Mucosa of stomach (tissue), 1 donor: ENCODE measurements around the gene USPL1.

Experiments used
- H3K27me3 ChIP-seq: one replicate; pipeline ENCODE4 v1.7.0; 2013; ENCODE audit warnings: mild to moderate bottlenecking, low read length; ENCODE audit not compliant: control insufficient read depth, insufficient read depth
- H3K36me3 ChIP-seq: one replicate; pipeline ENCODE4 v1.7.0; 2013; ENCODE audit warnings: low read length; ENCODE audit not compliant: control insufficient read depth, insufficient read depth
- H3K4me1 ChIP-seq: one replicate; pipeline ENCODE4 v1.7.0; 2013; ENCODE audit warnings: mild to moderate bottlenecking, low read length; ENCODE audit not compliant: control insufficient read depth, insufficient read depth
- H3K4me3 ChIP-seq: one replicate; pipeline ENCODE4 v1.7.0; 2013; ENCODE audit warnings: low read length
- H3K9ac ChIP-seq: one replicate; pipeline ENCODE4 v1.7.0; 2013; ENCODE audit warnings: mild to moderate bottlenecking, low read length, moderate library complexity
- H3K9me3 ChIP-seq: one replicate; pipeline ENCODE4 v1.7.0; 2013; ENCODE audit warnings: mild to moderate bottlenecking, low read length, moderate library complexity; ENCODE audit not compliant: control insufficient read depth
- donor health status: Pancreatic carcinoma.

The USPL1 gene

GRCh38 chr13:30617315-30618185, at the start of gene USPL1:
TSS of gene USPL1 (plus strand) at chr13:30617920. CDS start at chr13:30621141, 3,221 bp downstream.
- H3K9ac ChIP-seq, result peak within 1 kb of the TSS; percentile 99

DNA sequence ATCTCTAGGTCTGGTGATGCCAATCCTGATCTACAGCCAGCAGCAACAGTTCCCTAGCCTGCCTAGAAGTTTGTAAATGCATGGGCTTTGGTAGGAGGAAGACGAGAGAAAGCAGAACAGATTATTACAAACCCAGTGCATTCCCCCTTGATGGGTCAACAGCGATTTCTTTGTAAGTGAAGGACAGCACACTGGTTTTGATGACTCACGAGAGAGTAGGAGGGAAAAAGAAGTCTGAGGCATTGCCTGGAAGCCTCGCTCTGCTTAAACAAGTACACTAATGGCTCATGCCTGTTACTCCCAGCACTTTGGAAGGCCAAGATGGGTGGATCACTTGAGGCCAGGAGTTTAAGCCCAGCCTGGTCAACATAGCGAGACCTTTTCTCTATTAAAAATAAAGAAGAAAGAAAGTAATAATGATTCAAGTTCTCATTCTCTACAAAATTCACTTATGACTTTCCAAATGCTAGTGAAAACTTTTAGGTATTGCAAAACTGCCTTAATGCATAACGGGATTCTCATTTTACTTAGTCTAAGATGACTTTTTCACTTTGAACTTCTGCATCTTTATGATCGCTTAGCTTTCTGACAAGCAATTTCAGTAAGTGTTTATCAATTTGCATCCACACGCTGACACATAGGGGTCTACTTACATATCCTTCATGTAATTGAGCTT, 47.7 kb upstream of the USPL1 start:
- Histone ChIP-seq H3K36me3 (no peaks in the 10 kb centered on the region), H3K9me3 (no peaks in the 10 kb centered on the region), H3K4me3 (no peak overlapping the region), H3K27me3 (no peaks in the 10 kb centered on the region), H3K9ac (no peak overlapping the region), H3K4me1 (peaks cover 7% of the 10 kb centered on the region)

More at GRCh38 chr13:30617315-30618185, at the start of gene USPL1:
- H3K36me3 ChIP-seq, result no peaks in the 10 kb centered on the region
- peaks cover 11% of the 10 kb centered on the region for H3K4me1 ChIP-seq
- no peaks in the 10 kb centered on the region for H3K27me3 ChIP-seq
- no peaks in the 10 kb centered on the region for H3K9me3 ChIP-seq
- peak within 1 kb of the TSS; percentile 98 for H3K4me3 ChIP-seq

DNA sequence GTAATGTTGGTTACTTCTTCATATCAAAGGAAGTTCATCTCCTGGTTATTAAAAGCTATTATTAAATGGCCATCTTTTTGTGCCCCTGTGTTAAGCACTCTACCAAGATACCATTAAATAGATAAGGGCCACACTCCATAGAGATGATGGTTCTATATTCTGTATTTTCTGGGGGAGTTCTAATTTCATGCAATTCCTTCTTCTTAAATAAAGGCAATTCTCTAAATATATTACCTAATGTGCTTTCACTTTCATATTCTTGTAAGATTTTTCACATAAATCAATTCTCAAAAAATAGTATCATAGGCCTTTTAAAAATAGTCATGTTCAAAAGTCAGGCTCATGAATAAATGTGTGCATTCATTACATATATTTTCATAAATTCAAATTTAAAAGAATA, 47.0 kb upstream of the USPL1 start:
- H3K4me3 ChIP-seq, result no peak overlapping the region
- no peak overlapping the region for H3K9ac ChIP-seq
- H3K4me1 ChIP-seq, result peaks cover 7% of the 10 kb centered on the region
- H3K36me3 ChIP-seq, result no peaks in the 10 kb centered on the region
- no peaks in the 10 kb centered on the region for H3K9me3 ChIP-seq
- no peaks in the 10 kb centered on the region for H3K27me3 ChIP-seq

DNA sequence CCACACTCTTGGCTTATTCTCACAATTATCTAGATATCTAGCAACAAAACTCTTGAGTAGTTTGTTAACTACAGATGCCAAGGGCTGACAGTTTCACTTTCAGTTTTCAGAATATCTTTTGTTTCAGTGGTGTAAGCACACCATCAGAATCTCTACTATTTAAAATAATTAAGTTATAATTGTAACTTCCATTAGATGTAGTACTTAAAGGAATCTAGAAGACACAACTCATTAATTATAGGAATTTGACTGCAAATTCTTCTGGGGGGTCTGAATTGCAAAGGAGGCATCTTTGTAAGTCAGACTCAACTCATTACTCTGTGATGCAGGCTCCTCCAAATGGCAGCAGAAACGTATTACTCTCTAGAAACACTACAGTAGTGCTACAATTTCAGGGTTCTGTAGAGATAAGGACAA, 44.9 kb upstream of the USPL1 start:
- Histone ChIP-seq H3K4me3 (peak overlapping the region; percentile 1), H3K36me3 (no peaks in the 10 kb centered on the region), H3K9me3 (no peaks in the 10 kb centered on the region), H3K27me3 (no peaks in the 10 kb centered on the region), H3K9ac (peak overlapping the region; percentile 35), H3K4me1 (peaks cover 7% of the 10 kb centered on the region)

DNA sequence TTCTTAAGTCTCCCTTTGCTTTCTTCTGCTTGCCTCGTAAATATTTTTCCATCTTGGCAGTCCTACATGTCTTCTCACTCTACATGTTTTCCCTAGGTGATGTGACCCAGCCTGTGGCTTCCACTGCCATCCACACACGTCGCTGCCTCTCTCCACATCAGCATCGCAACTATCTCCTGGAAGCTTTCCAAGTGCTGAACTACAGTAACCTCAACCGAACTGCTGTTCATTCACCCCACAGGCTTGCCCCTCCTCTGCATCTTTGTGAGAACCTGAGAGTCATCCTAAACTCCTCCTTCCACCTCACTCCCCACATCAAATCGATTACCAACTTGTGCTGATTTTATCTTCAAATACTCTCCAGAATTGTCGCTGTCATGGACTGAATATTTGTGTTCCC, 41.2 kb upstream of the USPL1 start:
- no peaks in the 10 kb centered on the region for H3K36me3 ChIP-seq
- no peak overlapping the region for H3K4me3 ChIP-seq
- H3K9ac ChIP-seq, result no peak overlapping the region
- no peaks in the 10 kb centered on the region for H3K27me3 ChIP-seq
- no peaks in the 10 kb centered on the region for H3K9me3 ChIP-seq
- H3K4me1 ChIP-seq, result no peaks in the 10 kb centered on the region

GRCh38 chr13:30577401-30577852, 40.3 kb upstream of the USPL1 start:
- Histone ChIP-seq H3K9ac (no peak overlapping the region), H3K27me3 (no peaks in the 10 kb centered on the region), H3K4me1 (no peaks in the 10 kb centered on the region), H3K4me3 (no peak overlapping the region), H3K36me3 (no peaks in the 10 kb centered on the region), H3K9me3 (no peaks in the 10 kb centered on the region)

- Histone ChIP-seq H3K4me1 (no peaks in the 10 kb centered on the region), H3K27me3 (no peaks in the 10 kb centered on the region), H3K36me3 (no peaks in the 10 kb centered on the region), H3K9ac (no peak overlapping the region), H3K4me3 (no peak overlapping the region), H3K9me3 (no peaks in the 10 kb centered on the region)
These were observed 36.7 kb upstream of the USPL1 start for GRCh38 chr13:30580852-30581502.

DNA sequence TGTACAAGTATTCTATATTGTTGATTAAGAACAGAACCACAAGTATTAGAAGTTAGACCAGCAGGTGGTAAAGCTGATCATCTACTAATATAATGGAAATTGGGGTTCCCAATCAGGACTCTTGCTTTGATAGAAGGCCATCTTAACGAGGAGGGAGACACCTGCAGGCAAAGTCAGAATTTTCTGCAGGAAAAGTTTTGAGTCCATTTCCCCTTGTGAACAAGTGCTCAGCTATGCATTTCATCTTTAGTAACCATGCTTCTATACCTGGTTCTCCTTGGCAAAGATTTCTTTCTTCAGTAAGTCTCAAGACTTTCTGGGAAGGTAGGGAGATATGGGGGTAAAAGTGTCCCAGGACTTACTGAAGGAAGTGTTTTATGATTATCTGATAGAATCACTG, 36.1 kb upstream of the USPL1 start:
- no peaks in the 10 kb centered on the region for H3K36me3 ChIP-seq
- H3K9ac ChIP-seq, result no peak overlapping the region
- H3K4me3 ChIP-seq, result no peak overlapping the region
- no peaks in the 10 kb centered on the region for H3K4me1 ChIP-seq
- no peaks in the 10 kb centered on the region for H3K9me3 ChIP-seq
- H3K27me3 ChIP-seq, result no peaks in the 10 kb centered on the region

DNA sequence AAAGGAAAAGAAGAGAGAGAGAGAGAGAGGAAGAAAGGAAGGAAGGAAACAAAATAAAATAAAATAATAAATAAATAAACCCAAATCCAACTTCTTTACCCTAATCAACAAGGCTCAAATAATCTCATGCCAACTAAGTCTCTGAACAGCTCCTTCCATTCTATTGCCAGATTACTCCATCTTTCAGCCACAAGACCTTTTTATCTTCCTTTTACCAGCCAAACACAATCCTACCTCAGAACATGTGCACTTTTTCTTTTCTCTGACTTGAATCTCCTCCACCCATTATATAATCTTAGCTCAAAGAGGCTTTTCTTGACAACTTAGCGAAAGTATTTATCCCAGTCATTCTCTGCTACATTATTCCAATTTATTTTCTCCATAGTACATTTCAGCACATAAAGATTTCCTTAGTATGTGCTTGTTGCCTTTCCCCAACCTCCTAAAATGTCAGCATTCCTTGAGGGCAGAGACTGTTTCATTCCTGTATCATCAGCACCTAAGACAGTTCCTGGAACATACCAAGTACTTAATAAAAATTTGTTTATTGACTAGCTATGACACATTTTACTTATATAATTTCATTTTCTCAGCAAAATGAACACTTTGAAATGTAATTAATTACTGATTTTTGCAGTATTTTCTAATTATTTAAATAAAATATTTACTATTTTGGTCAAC, 33.5 kb upstream of the USPL1 start:
- no peak overlapping the region for H3K4me3 ChIP-seq

DNA sequence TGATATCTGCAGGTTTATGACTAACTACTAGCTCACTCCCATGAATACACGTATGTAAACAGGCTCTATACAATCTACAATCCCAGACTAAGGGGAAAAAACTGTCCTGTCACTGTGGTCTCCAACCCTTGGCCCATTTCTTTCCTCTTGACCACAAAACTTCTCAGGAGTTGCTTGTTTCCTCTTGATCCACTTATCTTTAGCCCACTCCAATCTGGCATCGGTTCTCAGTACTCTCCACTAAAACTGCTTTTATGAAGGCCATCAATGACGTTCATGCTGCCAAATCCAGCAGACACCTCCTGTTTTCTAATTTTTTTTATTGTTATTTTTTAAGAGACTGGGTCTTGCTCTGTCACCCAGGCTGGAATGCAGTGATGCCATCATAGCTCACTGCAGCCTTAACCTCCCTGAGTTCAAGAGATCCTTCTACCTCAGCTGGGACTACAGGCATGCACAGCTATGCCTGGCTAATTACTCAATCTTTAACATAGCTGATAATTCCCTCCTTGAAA, 31.9 kb upstream of the USPL1 start:
- Histone ChIP-seq H3K27me3 (no peaks in the 10 kb centered on the region), H3K4me1 (no peaks in the 10 kb centered on the region), H3K9me3 (no peaks in the 10 kb centered on the region), H3K4me3 (no peak overlapping the region), H3K9ac (no peak overlapping the region), H3K36me3 (no peaks in the 10 kb centered on the region)

More for the DNA sequence above, 33.5 kb upstream of the USPL1 start:
- no peaks in the 10 kb centered on the region for H3K36me3 ChIP-seq
- no peaks in the 10 kb centered on the region for H3K27me3 ChIP-seq
- no peaks in the 10 kb centered on the region for H3K9me3 ChIP-seq
- no peak overlapping the region for H3K9ac ChIP-seq
- no peaks in the 10 kb centered on the region for H3K4me1 ChIP-seq

DNA sequence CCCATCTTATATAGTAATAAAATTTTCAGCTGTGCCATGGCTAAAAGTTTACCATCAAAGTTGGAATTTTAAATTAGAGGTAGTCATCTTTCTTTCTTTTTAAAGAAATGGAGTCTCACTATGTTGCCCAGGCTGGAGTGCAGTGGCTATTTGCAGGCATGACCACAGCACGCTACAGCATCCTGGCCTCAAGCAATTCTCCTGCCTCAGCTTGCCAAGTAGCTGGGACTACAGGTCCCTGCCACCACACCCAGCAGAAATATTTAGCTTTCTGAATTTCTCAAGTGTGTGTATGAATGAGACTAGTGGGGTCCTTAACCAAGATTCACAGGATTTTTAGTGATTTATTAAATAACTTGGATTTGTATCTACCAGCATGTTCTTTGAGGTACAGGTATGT, 30.5 kb upstream of the USPL1 start:
- Histone ChIP-seq H3K9me3 (no peaks in the 10 kb centered on the region), H3K27me3 (no peaks in the 10 kb centered on the region), H3K4me1 (no peaks in the 10 kb centered on the region), H3K9ac (no peak overlapping the region), H3K36me3 (no peaks in the 10 kb centered on the region), H3K4me3 (no peak overlapping the region)
